HG03095 (cell line): ENCODE measurements around the gene CBFA2T2.
"Not testable (repeated sequence)": the region's sequence is repeated elsewhere in the genome, so short reads cannot be mapped to it uniquely, and the experiment has no call there.

ENCODE experiments used
- ATAC-seq: cut with Tn5 transposase; IDR thresholded peaks from one replicate; pipeline ENCODE4 v1.9.1; 2021; ENCODE audit warnings: moderate library complexity; ENCODE audit not compliant: unreplicated experiment

CBFA2T2 gene

GRCh38 chr20:33688938-33689424, 199.1 kb downstream of the CBFA2T2 start:
- ATAC-seq = no peak

DNA sequence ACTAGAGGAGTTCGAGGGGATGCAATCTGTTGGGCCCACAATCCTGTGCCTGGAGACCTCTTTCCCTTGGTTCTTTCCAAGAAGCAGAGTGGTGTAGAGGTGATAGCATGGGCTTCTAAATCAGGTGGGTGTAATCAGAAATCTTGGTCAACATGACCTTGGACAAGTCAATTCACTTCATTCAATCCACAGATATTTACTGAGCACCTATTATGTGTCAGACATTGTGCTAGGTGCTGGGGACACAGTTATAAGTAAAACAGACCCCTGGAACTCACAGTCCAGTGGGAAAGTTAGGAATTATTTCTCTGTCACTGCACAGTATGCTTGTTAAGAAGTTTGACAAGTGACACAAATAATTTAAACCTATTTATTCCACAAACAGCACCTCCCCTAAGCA, 199.6 kb downstream of the CBFA2T2 start:
- ATAC-seq = no peak

GRCh38 chr20:33689973-33690372, 200.1 kb downstream of the CBFA2T2 start:
- ATAC-seq = no peak

GRCh38 chr20:33693289-33693688, 203.4 kb downstream of the CBFA2T2 start:
- no peak for ATAC-seq

GRCh38 chr20:33693741-33694638, 204.1 kb downstream of the CBFA2T2 start:
- ATAC-seq = no peak

DNA sequence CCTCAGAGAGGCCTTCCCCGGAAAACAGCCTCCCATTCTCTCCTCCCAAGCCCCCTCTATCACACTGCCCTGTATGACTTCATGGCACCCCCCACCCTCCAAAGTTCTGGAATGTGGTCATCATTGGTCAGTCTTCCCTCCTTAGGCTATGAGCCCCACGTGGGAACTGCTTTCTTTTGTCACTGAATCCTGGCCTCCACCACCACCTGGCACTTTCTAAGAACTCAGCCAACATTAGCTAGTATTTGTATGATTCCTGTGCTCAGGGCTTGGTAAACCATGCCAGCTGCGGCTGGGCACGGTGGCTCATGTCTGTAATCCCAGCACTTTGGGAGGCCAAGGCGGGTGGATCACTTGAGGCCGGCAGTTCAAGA, 204.7 kb downstream of the CBFA2T2 start:
- ATAC-seq = no peak

DNA sequence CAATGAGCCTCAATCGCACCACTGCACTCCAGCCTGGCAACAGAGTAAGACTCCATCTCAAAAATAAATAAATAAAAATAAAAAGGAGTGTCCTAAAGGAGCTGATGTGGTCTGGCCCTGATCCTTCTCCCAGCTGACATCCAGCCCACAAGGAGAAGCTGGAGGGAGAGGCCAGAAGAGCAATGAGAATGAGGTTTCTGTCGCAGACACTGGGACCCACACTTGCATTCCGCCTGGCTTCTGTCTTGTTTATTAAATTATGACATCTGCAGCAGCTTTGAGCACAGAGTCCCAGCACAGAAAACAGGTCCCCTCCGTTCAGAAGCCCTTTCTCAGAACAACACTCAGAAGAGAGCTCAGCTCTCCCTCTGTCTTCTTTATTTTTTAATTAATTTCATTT, 206.6 kb downstream of the CBFA2T2 start:
- ATAC-seq = no peak

- ATAC-seq = no peak
These were observed 207.2 kb downstream of the CBFA2T2 start for GRCh38 chr20:33697129-33697528.

- not testable (repeated sequence) for ATAC-seq
These were observed 209.1 kb downstream of the CBFA2T2 start for GRCh38 chr20:33698966-33699365.
